Vagina (tissue), 2 donors: ENCODE measurements around the gene PCDHGB4.

Experiments
- POLR2A ChIP-seq, 2 donors: fragments of 450-650 bp; IDR thresholded peaks; one replicate each; pipeline ENCODE4 v1.6.1; 2017; ENCODE audit warnings: antibody characterized with exemption in 2 of 2, mild to moderate bottlenecking in 2 of 2, moderate library complexity in 2 of 2
- TF ChIP-seq, protein P1 (sequence below), 3 experiments: fragments of 450-650 bp in 2 of 3; fragments of 200-600 bp in 1 of 3; sonication (generic) in 1 of 3; IDR thresholded peaks; one replicate each; pipeline ENCODE4 v1.5.1; 2017 to 2019; ENCODE audit warnings: antibody characterized with exemption in 3 of 3, mild to moderate bottlenecking in 2 of 3, moderate library complexity in 2 of 3

DNA sequence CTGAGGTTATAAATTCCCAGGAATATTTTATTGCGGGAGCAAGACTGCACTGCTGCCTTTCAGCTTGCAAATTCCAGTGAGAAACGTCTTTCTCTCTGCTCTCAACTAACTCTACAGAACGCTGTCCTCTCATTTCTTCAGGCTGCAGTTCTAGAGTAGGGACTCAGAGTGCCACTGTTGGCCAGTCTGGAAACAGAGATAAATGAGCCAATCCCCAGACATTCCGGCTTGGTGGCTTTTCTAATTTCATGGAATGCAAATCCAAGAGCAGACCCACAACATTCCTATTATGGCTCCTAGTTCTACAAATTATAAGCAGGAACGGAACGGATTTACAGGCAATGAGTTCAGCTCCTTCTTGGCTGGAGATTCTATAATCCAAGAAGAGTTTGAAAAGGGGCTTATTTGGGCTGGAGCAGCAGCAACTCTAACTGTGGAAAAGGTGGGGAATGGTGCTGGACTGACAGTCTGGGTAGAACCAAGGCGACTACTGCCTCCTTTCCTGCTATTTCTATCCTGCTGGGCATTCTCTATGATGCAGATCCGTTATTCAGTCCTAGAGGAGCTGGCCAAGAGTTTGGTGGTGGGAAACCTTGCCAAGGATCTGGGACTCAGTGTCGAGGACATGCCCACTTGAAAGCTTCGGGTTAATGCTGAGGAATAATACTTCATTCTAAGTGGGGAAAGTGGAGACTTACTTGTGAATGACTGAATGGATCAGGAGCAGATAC is 52.1 kb downstream of the PCDHGB4 start:
- TF ChIP-seq, protein P1, sequence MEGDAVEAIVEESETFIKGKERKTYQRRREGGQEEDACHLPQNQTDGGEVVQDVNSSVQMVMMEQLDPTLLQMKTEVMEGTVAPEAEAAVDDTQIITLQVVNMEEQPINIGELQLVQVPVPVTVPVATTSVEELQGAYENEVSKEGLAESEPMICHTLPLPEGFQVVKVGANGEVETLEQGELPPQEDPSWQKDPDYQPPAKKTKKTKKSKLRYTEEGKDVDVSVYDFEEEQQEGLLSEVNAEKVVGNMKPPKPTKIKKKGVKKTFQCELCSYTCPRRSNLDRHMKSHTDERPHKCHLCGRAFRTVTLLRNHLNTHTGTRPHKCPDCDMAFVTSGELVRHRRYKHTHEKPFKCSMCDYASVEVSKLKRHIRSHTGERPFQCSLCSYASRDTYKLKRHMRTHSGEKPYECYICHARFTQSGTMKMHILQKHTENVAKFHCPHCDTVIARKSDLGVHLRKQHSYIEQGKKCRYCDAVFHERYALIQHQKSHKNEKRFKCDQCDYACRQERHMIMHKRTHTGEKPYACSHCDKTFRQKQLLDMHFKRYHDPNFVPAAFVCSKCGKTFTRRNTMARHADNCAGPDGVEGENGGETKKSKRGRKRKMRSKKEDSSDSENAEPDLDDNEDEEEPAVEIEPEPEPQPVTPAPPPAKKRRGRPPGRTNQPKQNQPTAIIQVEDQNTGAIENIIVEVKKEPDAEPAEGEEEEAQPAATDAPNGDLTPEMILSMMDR (IDR thresholded peaks at IDR 0.05): no peak
- no peak for TF ChIP-seq POLR2A (IDR thresholded peaks at IDR 0.05)
